Endothelial cell of hepatic sinusoid (primary cell): ENCODE measurements around the gene TPRG1.

Experiments used
- in situ Hi-C: cut with HindIII; loops from 2 replicates; pipeline ENCODE4 v1.10.0; 2017; ENCODE audit warnings: low sequenced_read_pairs

The TPRG1 gene

GRCh38 chr3:189160519-189161309, 11.1 kb upstream of the TPRG1 start:
- in situ Hi-C loops, result no loop called here

- in situ Hi-C loops, result no loop called here
Observed at GRCh38 chr3:189165092-189165612, 6.6 kb upstream of the TPRG1 start.

GRCh38 chr3:189166321-189166720, 5.5 kb upstream of the TPRG1 start:
- in situ Hi-C loops, result no loop called here

GRCh38 chr3:189167027-189167766, 4.6 kb upstream of the TPRG1 start:
- in situ Hi-C loops, result no loop called here

- in situ Hi-C loops, result no loop called here
Observed at GRCh38 chr3:189168711-189169110, 3.1 kb upstream of the TPRG1 start.

- in situ Hi-C loops, result no loop called here
Observed at GRCh38 chr3:189169728-189170127, 2.0 kb upstream of the TPRG1 start.

GRCh38 chr3:189170559-189170958, 1.2 kb upstream of the TPRG1 start:
- in situ Hi-C loops, result no loop called here

- in situ Hi-C loops, result no loop called here
Observed at GRCh38 chr3:189172668-189173419, 1.1 kb downstream of the TPRG1 start.

GRCh38 chr3:189184566-189184965, 12.8 kb downstream of the TPRG1 start:
- in situ Hi-C loops, result no loop called here

- in situ Hi-C loops, result no loop called here
Observed at GRCh38 chr3:189186101-189186500, 14.3 kb downstream of the TPRG1 start.

- in situ Hi-C loops, result no loop called here
Observed at GRCh38 chr3:189188466-189188865, 16.7 kb downstream of the TPRG1 start.

- in situ Hi-C loops, result no loop called here
Observed at GRCh38 chr3:189192725-189193124, 21.0 kb downstream of the TPRG1 start.

GRCh38 chr3:189195302-189195701, 23.5 kb downstream of the TPRG1 start:
- in situ Hi-C loops, result no loop called here

- in situ Hi-C loops, result no loop called here
Observed at GRCh38 chr3:189202106-189202505, 30.3 kb downstream of the TPRG1 start.

GRCh38 chr3:189202583-189202982, 30.8 kb downstream of the TPRG1 start:
- in situ Hi-C loops, result no loop called here

- in situ Hi-C loops, result no loop called here
Observed at GRCh38 chr3:189204167-189204866, 32.5 kb downstream of the TPRG1 start.

GRCh38 chr3:189204937-189205336, 33.2 kb downstream of the TPRG1 start:
- in situ Hi-C loops, result no loop called here

GRCh38 chr3:189210251-189210770, 38.5 kb downstream of the TPRG1 start:
- in situ Hi-C loops, result no loop called here

GRCh38 chr3:189212681-189213080, 40.9 kb downstream of the TPRG1 start:
- in situ Hi-C loops, result no loop called here

- in situ Hi-C loops, result no loop called here
Observed at GRCh38 chr3:189214651-189215050, 42.9 kb downstream of the TPRG1 start.
